ENCODE measurements around the gene CRYGC.

CRYGC gene

DNA sequence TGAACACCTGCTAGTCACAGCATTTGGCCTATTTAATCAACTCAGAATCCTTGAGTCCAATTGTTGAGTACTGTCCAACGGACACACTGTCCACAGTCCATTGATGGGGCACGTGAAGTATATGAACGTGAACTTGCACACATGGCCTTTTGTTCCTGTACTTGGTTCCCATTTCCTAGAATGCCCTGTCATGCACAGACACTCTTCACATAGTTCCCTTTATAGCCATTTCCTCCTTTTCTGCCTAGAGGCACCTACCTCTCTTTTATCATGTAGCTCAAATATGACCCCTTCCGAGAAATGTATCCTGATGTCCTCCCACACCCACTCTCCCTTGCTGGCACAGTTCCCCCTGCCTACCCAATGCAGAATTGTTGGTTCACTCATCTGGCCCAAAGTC is 42.5 kb upstream of the CRYGC start:
- Histone ChIP-seq H3K9me3 (ENCODE audit: control insufficient read depth, insufficient read depth, low read depth, low read length) (no peaks in the 10 kb centered on the region), H3K4me1 (ENCODE audit: control insufficient read depth, insufficient read depth, low read length) (no peaks in the 10 kb centered on the region), H3K36me3 (ENCODE audit: control insufficient read depth in 2 of 2, insufficient read depth in 1 of 2, low read length in 2 of 2) (no peaks in the 10 kb centered on the region), H3K4me3 (ENCODE audit: low read depth, low read length) (no peak overlapping the region), H3K27ac (ENCODE audit: extremely low read depth, low read depth, low read length) (no peak overlapping the region)
- CTCF ChIA-PET = interaction anchor here (0.9 kb wide), 1 partner anchor 70 kb away, joined by 4 read pairs; no protein-coding TSS in a partner anchor
- POLR2A ChIA-PET = interaction anchor here (0.6 kb wide), 1 partner anchor 13 kb away, joined by 7 read pairs; no protein-coding TSS in a partner anchor
- TF ChIP-seq ZNF530 (tag by site-specific recombination; IDR thresholded peaks at IDR 0.05; ENCODE audit: low read depth) (no peak), SP7 (tag by site-specific recombination; IDR thresholded peaks at IDR 0.05) (no peak)

GRCh38 chr2:208164951-208165755 is 35.5 kb upstream of the CRYGC start:
- H3K27ac ChIP-seq (ENCODE audit: extremely low read depth, low read depth, low read length) = no peak overlapping the region
- H3K9me3 ChIP-seq (ENCODE audit: control insufficient read depth, insufficient read depth, low read depth, low read length) = no peaks in the 10 kb centered on the region
- ChIA-PET POLR2A (no interaction called here), CTCF (interaction anchor here (0.6 to 2.9 kb wide), 2 partner anchors 9 to 10 kb away, joined by 5 to 15 read pairs; no protein-coding TSS in a partner anchor)
- H3K4me1 ChIP-seq (ENCODE audit: control insufficient read depth, insufficient read depth, low read length) = no peaks in the 10 kb centered on the region
- H3K4me3 ChIP-seq (ENCODE audit: low read depth, low read length) = no peak overlapping the region
- TF ChIP-seq GLI2 (tag by site-specific recombination; IDR thresholded peaks at IDR 0.05; ENCODE audit: borderline replicate concordance, low read depth) (no peak), BCL11B (tag by site-specific recombination; IDR thresholded peaks at IDR 0.05; ENCODE audit: low read depth) (no peak), YY2 (tag by site-specific recombination; IDR thresholded peaks at IDR 0.05) (no peak), TRIM28 (IDR thresholded peaks at IDR 0.05; ENCODE audit: borderline replicate concordance, low read length) (no peak), ELK4 (IDR thresholded peaks at IDR 0.05; ENCODE audit: borderline replicate concordance, low read depth, low read length) (no peak), MYNN (tag by site-specific recombination; IDR thresholded peaks at IDR 0.05; ENCODE audit: borderline replicate concordance) (no peak), ZNF404 (tag by site-specific recombination; IDR thresholded peaks at IDR 0.05) (no peak), ZNF223 (tag by site-specific recombination; IDR thresholded peaks at IDR 0.05) (no peak), ZBTB20 (tag by site-specific recombination; IDR thresholded peaks at IDR 0.05) (no peak), ZNF623 (tag by site-specific recombination; IDR thresholded peaks at IDR 0.05) (no peak), ZBTB7A (tag by site-specific recombination; IDR thresholded peaks at IDR 0.05; ENCODE audit: low read depth) (no peak), KLF1 (tag by site-specific recombination; IDR thresholded peaks at IDR 0.05) (no peak), ZNF654 (tag by site-specific recombination; IDR thresholded peaks at IDR 0.05; ENCODE audit: low read depth) (no peak), ZNF202 (tag by site-specific recombination; IDR thresholded peaks at IDR 0.05; ENCODE audit: borderline replicate concordance) (no peak), ZNF266 (tag by site-specific recombination; IDR thresholded peaks at IDR 0.05; ENCODE audit: low read depth) (no peak), PATZ1 (tag by site-specific recombination; IDR thresholded peaks at IDR 0.05) (no peak), ZNF311 (tag by site-specific recombination; IDR thresholded peaks at IDR 0.05; ENCODE audit: borderline replicate concordance) (no peak), ZNF488 (tag by site-specific recombination; IDR thresholded peaks at IDR 0.05) (no peak)
- TF ChIP-seq, protein P1, sequence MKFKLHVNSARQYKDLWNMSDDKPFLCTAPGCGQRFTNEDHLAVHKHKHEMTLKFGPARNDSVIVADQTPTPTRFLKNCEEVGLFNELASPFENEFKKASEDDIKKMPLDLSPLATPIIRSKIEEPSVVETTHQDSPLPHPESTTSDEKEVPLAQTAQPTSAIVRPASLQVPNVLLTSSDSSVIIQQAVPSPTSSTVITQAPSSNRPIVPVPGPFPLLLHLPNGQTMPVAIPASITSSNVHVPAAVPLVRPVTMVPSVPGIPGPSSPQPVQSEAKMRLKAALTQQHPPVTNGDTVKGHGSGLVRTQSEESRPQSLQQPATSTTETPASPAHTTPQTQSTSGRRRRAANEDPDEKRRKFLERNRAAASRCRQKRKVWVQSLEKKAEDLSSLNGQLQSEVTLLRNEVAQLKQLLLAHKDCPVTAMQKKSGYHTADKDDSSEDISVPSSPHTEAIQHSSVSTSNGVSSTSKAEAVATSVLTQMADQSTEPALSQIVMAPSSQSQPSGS (tag by site-specific recombination; IDR thresholded peaks at IDR 0.05; ENCODE audit: low read depth) = no peak
- no peaks in the 10 kb centered on the region for H3K36me3 ChIP-seq (ENCODE audit: control insufficient read depth in 2 of 2, insufficient read depth in 1 of 2, low read length in 2 of 2)
